ENCODE measurements around the gene DTNB.
A peak's percentile ranks its signal among the peaks of the same experiment; 100 is the strongest.

DTNB gene

GRCh38 chr2:25492726-25493125 is 180.7 kb downstream of the DTNB start:
- no peak for DNase-seq

DNA sequence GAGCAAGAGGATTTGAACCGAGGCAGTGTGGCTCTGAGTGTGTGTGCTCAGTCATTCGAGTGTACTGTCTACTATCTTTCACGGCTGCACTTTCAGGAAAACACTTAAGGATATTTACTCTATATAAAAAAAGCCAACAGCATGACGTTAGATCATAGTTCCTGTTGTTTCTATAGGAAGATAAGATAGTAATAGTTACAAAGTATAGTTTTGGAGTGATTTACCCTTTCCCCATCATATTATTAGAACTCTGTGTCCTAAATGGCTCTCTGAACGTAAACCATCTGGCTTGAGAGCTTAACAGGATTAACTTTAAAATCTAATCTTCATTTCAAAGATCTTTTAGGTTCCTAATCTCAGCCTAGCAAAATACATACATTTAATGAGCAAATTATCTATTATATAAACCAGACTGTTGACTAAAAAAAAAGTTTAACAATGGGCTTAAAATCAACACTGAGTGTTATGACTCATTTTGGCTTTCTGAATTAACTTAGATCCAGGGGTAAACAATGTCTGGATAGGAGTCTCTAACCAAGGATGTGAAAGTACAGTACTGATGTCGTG is 181.3 kb downstream of the DTNB start:
- no peak for DNase-seq

- DNase-seq, result no peak
Measured at GRCh38 chr2:25491003-25491696, 182.2 kb downstream of the DTNB start.

GRCh38 chr2:25490217-25490616 is 183.2 kb downstream of the DTNB start:
- no peak for DNase-seq

DNA sequence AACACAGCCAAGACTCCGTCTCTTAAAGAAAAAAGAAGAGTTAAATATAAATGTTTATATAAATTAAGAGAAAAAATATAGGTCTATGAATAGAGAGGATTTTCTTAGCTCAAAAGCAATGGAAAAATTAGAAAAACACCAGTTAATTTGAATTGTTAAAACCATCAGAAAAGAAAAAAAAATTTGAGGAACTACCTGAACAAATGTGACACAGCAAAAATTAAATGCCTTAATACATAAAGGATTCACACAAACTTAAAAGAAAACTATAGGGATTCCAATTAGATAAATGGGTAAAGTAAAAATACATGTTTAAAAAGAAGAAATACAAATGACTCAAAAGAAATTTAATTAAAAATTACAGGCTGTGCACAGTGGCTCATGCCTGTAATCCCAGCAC is 183.7 kb downstream of the DTNB start:
- no peak for DNase-seq

DNA sequence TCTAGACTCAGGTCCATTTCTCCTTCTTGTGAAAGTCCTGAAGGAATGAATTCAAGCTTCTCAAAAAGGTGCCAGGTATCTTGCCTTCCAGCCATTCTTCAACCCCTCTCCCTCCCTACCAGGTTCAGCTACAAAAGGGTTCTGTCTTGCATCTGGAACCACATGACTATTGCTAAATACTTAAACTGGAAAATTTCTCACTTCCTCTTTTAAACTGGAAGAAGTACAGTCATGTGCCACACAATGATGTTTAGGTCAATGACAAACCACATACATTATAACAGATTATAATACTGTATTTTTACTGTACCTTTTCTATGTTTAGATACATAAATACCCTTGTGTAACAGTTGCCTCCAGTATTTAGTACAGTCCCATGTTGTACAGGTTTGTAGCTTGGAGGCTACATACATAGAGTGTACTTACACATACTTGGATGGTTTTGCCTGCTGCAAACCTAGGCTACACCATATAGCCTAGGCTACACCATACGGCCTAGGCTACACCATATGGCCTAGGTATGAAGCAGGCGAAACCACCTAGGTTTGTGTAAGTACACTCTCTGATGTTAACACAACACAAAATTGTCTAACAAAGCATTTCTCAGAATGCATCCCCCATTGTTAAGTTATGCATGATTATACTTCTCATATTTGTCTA is 189.6 kb downstream of the DTNB start:
- no peak for DNase-seq

DNA sequence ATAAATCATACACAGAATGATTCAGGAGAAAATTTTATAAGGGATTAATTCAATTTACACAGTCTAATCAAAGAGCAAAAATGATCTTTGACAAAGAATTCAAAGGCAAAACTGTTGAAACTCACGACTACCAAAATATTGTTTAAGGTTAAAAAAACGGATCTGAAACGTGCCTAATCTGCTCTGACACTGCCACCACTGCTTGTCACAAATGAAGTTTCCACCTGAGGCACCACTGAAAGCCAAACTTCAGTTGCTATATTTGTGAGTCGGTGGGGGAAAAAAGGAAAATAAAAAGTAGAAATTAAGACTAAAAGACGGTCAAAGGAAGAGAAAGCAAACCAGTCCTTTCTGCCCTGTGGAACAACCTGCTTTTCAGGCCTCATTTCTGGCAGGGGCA is 191.0 kb downstream of the DTNB start:
- no peak for DNase-seq

GRCh38 chr2:25481381-25482300 is 191.7 kb downstream of the DTNB start:
- DNase-seq, result no peak

DNA sequence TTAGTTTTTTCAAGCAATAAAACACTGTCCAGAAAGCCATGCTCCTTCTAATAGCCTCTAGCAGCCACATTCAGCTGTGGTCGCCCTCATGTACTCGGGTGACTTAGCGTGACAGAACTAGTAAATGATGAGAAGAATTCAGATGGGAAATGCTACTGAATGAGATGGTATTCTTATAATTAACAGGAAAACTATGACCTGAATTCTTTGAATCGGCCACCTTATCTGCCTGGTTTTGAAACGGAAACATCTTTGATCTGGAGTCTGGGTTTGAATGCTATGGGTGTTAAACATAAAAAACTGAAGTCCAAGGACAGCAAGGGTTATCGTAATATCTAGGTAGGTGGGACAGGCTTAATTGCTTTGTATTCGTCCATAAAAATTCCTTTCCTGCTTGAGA is 192.8 kb downstream of the DTNB start:
- DNase-seq, result no peak

GRCh38 chr2:25479761-25480160 is 193.6 kb downstream of the DTNB start:
- DNase-seq, result no peak

DNA sequence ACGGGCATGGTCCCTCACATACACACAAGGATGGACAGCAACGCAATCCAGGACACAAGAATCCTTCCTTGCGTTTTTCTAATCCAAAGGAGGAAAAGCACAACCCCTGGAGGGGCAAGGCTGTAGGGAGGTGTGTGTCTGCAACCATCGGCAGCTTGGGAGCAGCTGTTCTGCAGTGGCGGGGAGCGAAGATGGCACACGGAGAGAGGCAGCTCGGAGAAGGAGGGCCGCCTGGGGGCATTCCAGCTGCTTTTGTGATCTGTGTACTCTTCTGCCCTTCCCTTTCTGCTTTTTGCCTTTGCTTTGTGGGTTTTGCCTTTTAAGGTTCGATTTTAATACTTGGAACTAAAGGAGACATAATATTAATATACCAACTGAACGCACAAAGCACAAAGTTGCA is 194.6 kb downstream of the DTNB start:
- no peak for DNase-seq

GRCh38 chr2:25473758-25474340 is 199.5 kb downstream of the DTNB start:
- DNase-seq, result no peak

DNA sequence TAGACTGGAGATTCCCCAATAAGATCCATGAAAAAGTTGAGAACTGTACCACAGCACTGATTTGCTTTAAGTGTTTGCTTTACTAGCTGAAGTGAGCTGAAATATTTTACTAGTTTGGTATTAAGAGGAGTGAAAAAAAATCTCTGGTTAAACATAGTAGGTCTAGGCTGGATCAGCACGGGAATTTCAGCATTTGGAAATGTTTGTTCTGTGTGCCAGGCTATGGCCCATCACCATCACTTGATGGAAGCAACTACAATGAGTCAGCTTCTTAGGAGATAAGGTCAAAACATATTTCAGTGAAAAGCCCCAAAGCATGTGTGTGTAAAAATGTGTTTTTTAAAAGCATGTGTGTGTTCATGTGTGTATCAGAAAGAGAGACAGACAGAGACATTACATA is 200.2 kb downstream of the DTNB start:
- no peak for DNase-seq

DNA sequence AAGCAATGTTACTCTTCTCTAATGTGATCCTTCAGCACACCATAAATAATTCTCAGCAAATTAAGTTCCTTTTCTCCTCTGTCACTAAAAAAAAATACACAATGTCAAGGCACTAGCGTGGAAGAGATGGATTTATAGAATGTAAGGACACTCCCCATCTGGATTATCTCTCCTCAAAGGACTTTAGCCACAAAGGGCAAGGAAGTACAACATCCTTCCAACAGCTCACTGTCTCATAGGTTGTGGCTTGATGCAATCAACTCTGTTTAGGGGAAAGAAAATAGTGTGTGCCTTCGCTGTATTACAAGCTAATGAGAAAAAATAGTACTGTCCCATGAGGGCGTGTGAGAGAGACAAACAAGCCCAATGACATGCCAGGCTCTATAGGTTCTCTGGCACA is 202.6 kb downstream of the DTNB start:
- no peak for DNase-seq

- DNase-seq, result no peak
Measured at GRCh38 chr2:25467743-25468142, 205.6 kb downstream of the DTNB start.

GRCh38 chr2:25462021-25462420 is 211.4 kb downstream of the DTNB start:
- no peak for DNase-seq

DNA sequence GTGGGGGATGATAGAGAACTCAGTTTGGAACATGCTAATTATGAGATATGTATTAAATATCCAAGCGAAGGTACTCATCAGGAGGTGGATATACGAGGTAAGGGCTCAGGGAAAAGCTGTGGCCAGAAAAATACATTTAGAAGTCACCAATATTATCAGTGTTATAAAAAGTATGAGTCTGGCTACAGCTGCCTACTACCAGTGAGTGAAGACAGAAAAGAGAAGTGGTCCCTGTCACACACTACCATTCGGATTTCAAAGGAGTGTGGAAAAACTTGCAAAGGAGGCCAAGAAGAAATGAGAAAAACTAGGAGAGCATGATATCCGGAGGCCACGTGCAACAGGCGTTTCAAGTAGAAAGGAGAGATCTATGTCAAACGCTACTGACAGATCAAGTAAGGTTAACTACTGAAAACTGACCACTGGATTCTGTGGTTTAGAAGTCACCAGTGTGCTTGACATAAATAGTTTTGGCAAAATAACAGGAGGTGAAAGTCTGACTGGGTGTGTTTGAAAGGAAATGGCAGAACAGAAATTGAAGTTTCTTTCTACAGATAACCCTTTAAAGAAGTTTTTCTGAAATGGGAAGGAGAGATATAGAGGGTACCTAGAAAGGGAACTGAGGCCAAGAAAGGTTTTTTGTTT is 213.0 kb downstream of the DTNB start:
- DNase-seq, result no peak

DNA sequence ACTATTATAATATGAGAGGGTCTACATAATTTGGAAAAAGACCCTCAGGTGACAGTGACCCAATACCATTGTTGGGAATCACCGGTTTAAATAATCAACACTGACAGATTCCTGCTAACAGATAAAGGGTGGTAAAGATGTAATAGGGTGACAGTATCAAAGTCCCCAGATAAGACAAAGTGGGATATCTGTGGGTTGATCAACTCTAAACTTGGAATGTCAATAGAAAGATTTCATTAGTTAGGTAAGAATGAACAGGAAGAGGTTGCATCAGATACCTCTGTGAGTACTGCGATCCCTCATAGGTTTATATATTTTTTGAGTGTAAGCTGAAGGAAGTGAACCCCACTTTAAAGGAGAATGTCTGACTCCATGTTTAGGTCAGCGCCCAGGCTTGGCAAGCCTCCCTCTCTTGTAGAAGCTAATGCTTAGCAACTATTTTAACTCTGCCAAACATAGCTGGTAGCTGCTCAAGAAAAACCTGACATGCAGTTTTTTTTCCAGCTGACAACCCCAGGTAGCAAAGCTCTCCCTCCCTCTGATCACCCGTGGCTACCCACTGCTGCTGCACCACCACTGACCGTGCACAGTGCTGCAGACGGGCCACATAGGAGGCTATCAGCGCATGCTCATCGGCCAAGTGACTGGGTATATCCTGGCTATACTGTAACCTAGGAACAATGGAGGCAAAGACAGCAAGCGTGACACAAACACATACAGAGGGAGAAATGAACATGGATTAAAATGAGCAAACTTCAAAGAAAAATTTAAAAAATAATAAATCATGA is 218.4 kb downstream of the DTNB start:
- no peak for DNase-seq

DNA sequence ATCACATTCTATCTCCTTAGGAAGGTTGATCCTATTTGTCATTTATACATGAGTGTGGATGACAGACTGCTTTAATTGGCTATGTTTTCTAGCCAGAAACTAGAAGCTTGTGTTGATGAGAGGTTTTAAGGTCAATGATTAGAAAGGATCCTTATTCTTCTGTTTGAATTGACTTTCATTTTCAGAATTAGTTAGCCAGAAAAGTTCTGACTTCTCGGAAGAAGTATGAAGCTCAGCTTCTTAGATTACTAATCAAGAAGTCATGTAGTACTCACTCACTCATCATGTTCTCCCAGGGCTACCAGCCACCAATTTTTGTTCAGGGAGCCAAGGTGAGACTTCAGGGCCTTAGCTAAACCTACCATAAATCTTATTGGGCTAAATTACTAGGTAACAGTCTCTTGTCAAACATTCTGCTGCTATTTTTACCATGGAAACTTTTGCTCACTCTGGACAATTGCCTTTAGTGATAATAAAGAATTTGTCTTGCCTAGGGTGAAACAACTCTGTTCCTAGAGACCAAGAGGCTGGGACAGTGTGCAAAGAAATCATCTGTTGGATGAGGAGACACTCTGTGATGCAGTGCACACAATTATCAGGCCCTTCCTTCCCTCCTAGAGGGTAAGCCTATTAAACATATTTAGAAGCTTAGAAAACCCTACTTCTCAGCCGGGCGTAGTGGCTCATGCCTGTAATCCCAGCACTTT is 220.0 kb downstream of the DTNB start:
- peak in 1 of 2 experiments; percentile 10 for DNase-seq

- no peak for DNase-seq
Measured at GRCh38 chr2:25448808-25449207, 224.6 kb downstream of the DTNB start.

- DNase-seq, result no peak
Measured at GRCh38 chr2:25447018-25447417, 226.4 kb downstream of the DTNB start.
